HepG2 (cell line): Measurements from ENCODE around the gene OGFOD3. TPM values are rescaled to one million over a fixed set of nuclear protein-coding genes. Genes with fewer than 3 reads are reported as not detected.

Experiments
- KLF9 ChIP-seq: IDR thresholded peaks from 2 replicates; pipeline ENCODE4 v1.6.1; 2016; ENCODE audit warnings: low read depth
- MYC ChIP-seq: sonication (generic); formaldehyde crosslinking; IDR thresholded peaks from 2 replicates; pipeline ENCODE4 v1.9.0; 2021; ENCODE audit warnings: missing genetic modification reagents, borderline replicate concordance
- ONECUT2 ChIP-seq: sonication (generic); formaldehyde crosslinking; IDR thresholded peaks from 2 replicates; pipeline ENCODE4 v1.4.0; 2020; ENCODE audit warnings: missing genetic modification reagents
- PCBP1 ChIP-seq: fragments of 200-400 bp; formaldehyde crosslinking; IDR thresholded peaks from 2 replicates; pipeline ENCODE4 v1.6.1; 2017; ENCODE audit warnings: mild to moderate bottlenecking, low read depth, low read length, borderline replicate concordance
- RBM22 ChIP-seq: fragments of 200-400 bp; formaldehyde crosslinking; optimal IDR thresholded peaks from 2 replicates; pipeline ENCODE3; 2017; ENCODE audit warnings: mild to moderate bottlenecking, low read length, moderate library complexity
- SETDB1 ChIP-seq: sonication (generic); formaldehyde crosslinking; IDR thresholded peaks from 2 replicates; pipeline ENCODE4 v1.5.1; 2020; ENCODE audit warnings: missing genetic modification reagents, mild to moderate bottlenecking, borderline replicate concordance
- SP5 ChIP-seq: IDR thresholded peaks from 2 replicates; pipeline ENCODE4 v1.6.1; 2016; ENCODE audit warnings: low read depth, borderline replicate concordance
- ZFX ChIP-seq: sonication (generic); formaldehyde crosslinking; IDR thresholded peaks from 2 replicates; pipeline ENCODE4 v1.4.0; 2020; ENCODE audit warnings: mild to moderate bottlenecking, low read depth, missing genetic modification reagents, moderate library complexity
- ZFYVE20 ChIP-seq: sonication (generic); formaldehyde crosslinking; IDR thresholded peaks from 2 replicates; pipeline ENCODE4 v1.8.0; 2023; ENCODE audit warnings: low read depth, mild to moderate bottlenecking, moderate library complexity, missing genetic modification reagents, borderline replicate concordance
- ZNF230 ChIP-seq: sonication (generic); formaldehyde crosslinking; IDR thresholded peaks from 2 replicates; pipeline ENCODE4 v1.4.0; 2020; ENCODE audit warnings: mild to moderate bottlenecking, missing genetic modification reagents
- ZNF749 ChIP-seq: sonication (generic); formaldehyde crosslinking; IDR thresholded peaks from 2 replicates; pipeline ENCODE4 v1.8.0; 2022; ENCODE audit warnings: mild to moderate bottlenecking, missing genetic modification reagents, moderate library complexity, borderline replicate concordance
- ZNF891 ChIP-seq: sonication (generic); formaldehyde crosslinking; IDR thresholded peaks from 2 replicates; pipeline ENCODE4 v1.5.0; 2020; ENCODE audit warnings: mild to moderate bottlenecking, missing genetic modification reagents
- polyA plus RNA-seq, 8 experiments: library from polyadenylated mRNA; depleted of rRNA in 3 of 8; stranded (reverse) in 7 of 8; unstranded in 1 of 8; fragments of >200 nt; fragmentation: Illumina TruSeq in 4 of 8; extraction: Trizol in 4 of 8; gene quantifications; 2 replicates each; pipeline versions ENCODE4 v1.2.1 to v1.2.3, GENCODE V29; 2011 to 2016; ENCODE audit warnings: low read depth in 4 of 8, missing spikeins in 1 of 8, mixed read lengths in 1 of 8; ENCODE audit not compliant: insufficient read depth in 1 of 8
- total RNA-seq, 5 experiments: library from RNA; depleted of rRNA; stranded (reverse); fragments of >200 nt; fragmentation: Illumina TruSeq; extraction: Trizol; gene quantifications; 2 replicates each; pipeline ENCODE4 v1.2.3, GENCODE V29; 2016; ENCODE audit warnings: low read depth in 1 of 5
- TF ChIP-seq, protein P1 (sequence below): sonication (generic); formaldehyde crosslinking; IDR thresholded peaks from one replicate; pipeline ENCODE4 v1.5.1; 2020; ENCODE audit warnings: mild to moderate bottlenecking, missing genetic modification reagents; ENCODE audit errors: not compliant biosample characterization
- TF ChIP-seq, protein P2 (sequence below): sonication (generic); formaldehyde crosslinking; IDR thresholded peaks from 2 replicates; pipeline ENCODE4 v1.8.1; 2023; ENCODE audit warnings: mild to moderate bottlenecking, missing genetic modification reagents
- TF ChIP-seq, protein P3 (sequence below): sonication (generic); formaldehyde crosslinking; IDR thresholded peaks from 2 replicates; pipeline ENCODE4 v1.5.0; 2020; ENCODE audit warnings: missing genetic modification reagents
- TF ChIP-seq, protein P4 (sequence below): sonication (generic); formaldehyde crosslinking; IDR thresholded peaks from 2 replicates; pipeline ENCODE4 v1.4.0; 2020; ENCODE audit warnings: mild to moderate bottlenecking, missing genetic modification reagents

OGFOD3 gene
- total and polyA plus RNA-seq, 2 of the 13 experiments (the other 11 are each of a cell fraction or from before 2014, with no cell fraction given), result 40.0 to 42.1 TPM

DNA sequence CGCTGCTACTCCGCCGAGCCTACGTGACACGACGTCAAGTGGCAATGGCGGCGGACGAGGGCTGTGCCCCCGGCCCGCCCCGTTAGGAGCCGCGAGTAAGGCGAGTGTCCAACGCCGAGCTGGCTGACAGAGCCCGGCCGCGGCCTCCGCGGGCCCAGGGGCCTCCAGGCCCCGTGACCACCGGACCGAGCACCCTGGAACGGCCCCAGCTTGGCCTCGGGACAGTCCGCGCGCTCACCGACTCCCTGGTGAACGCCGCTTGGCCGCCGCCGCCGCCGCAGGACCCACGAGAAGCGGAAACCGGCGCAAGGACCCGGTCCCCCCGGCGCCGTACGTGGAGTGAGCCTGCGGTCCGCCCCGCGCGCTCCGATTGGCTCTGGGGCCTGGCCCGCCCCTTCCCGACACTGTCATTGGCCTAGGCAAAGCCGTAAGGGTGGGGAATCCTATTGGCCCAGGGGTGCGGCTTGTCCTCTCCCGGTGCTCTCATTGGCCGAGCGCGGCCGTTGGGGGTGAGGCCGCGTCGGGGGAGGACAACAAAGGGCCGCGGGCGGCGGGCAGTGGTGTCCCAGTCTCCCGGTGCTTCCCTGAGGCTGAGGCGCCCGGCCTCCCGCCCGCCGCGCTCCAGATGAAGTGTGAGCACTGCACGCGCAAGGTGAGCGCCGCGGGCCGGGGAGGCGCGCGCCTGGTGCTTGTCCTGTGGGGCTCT is 39.9 kb upstream of the OGFOD3 start, which contains the start of gene NARF (continued):
- TF ChIP-seq, protein P1, sequence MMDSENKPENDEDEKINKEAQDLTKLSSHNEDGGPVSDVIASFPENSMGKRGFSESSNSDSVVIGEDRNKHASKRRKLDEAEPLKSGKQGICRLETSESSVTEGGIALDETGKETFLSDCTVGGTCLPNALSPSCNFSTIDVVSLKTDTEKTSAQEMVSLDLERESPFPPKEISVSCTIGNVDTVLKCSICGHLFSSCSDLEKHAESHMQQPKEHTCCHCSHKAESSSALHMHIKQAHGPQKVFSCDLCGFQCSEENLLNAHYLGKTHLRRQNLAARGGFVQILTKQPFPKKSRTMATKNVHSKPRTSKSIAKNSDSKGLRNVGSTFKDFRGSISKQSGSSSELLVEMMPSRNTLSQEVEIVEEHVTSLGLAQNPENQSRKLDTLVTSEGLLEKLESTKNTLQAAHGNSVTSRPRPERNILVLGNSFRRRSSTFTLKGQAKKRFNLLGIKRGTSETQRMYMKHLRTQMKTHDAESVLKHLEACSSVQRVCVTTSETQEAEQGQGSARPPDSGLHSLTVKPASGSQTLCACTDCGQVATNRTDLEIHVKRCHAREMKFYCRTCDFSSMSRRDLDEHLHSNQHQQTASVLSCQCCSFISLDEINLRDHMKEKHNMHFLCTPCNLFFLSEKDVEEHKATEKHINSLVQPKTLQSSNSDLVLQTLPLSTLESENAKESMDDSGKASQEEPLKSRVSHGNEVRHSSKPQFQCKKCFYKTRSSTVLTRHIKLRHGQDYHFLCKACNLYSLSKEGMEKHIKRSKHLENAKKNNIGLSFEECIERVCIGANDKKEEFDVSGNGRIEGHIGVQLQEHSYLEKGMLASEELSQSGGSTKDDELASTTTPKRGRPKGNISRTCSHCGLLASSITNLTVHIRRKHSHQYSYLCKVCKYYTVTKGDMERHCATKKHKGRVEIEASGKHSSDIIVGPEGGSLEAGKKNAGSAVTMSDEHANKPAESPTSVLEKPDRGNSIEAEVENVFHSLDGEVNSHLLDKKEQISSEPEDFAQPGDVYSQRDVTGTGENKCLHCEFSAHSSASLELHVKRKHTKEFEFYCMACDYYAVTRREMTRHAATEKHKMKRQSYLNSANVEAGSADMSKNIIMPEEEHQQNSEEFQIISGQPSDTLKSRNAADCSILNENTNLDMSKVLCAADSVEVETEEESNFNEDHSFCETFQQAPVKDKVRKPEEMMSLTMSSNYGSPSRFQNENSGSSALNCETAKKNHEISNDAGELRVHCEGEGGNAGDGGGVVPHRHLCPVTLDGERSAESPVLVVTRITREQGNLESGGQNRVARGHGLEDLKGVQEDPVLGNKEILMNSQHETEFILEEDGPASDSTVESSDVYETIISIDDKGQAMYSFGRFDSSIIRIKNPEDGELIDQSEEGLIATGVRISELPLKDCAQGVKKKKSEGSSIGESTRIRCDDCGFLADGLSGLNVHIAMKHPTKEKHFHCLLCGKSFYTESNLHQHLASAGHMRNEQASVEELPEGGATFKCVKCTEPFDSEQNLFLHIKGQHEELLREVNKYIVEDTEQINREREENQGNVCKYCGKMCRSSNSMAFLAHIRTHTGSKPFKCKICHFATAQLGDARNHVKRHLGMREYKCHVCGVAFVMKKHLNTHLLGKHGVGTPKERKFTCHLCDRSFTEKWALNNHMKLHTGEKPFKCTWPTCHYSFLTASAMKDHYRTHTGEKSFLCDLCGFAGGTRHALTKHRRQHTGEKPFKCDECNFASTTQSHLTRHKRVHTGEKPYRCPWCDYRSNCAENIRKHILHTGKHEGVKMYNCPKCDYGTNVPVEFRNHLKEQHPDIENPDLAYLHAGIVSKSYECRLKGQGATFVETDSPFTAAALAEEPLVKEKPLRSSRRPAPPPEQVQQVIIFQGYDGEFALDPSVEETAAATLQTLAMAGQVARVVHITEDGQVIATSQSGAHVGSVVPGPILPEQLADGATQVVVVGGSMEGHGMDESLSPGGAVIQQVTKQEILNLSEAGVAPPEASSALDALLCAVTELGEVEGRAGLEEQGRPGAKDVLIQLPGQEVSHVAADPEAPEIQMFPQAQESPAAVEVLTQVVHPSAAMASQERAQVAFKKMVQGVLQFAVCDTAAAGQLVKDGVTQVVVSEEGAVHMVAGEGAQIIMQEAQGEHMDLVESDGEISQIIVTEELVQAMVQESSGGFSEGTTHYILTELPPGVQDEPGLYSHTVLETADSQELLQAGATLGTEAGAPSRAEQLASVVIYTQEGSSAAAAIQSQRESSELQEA, result peak; percentile 81
- TF ChIP-seq ZNF891 (CRISPR knock-in tag), result peak; percentile 91; the same call in 1 of the 2 replicates
- TF ChIP-seq, protein P2, sequence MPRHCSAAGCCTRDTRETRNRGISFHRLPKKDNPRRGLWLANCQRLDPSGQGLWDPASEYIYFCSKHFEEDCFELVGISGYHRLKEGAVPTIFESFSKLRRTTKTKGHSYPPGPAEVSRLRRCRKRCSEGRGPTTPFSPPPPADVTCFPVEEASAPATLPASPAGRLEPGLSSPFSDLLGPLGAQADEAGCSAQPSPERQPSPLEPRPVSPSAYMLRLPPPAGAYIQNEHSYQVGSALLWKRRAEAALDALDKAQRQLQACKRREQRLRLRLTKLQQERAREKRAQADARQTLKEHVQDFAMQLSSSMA (CRISPR knock-in tag), result peak; percentile 94
- TF ChIP-seq, protein P3, sequence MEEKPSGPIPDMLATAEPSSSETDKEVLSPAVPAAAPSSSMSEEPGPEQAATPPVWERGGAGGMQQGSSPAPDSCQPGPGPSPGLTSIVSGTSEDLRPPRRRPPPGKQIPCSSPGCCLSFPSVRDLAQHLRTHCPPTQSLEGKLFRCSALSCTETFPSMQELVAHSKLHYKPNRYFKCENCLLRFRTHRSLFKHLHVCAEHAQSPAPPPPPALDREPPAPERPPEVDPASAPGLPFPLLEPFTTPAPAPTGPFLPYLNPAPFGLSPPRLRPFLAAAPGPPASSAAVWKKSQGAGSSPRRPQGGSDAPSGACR (CRISPR knock-in tag), result 0 out of 2 replicates have a peak, but pooled peaks have one; percentile 25
- peak; percentile 92 for TF ChIP-seq ZFX (CRISPR knock-in tag)
- peak; percentile 99 for TF ChIP-seq ZNF230
- TF ChIP-seq, protein P4, sequence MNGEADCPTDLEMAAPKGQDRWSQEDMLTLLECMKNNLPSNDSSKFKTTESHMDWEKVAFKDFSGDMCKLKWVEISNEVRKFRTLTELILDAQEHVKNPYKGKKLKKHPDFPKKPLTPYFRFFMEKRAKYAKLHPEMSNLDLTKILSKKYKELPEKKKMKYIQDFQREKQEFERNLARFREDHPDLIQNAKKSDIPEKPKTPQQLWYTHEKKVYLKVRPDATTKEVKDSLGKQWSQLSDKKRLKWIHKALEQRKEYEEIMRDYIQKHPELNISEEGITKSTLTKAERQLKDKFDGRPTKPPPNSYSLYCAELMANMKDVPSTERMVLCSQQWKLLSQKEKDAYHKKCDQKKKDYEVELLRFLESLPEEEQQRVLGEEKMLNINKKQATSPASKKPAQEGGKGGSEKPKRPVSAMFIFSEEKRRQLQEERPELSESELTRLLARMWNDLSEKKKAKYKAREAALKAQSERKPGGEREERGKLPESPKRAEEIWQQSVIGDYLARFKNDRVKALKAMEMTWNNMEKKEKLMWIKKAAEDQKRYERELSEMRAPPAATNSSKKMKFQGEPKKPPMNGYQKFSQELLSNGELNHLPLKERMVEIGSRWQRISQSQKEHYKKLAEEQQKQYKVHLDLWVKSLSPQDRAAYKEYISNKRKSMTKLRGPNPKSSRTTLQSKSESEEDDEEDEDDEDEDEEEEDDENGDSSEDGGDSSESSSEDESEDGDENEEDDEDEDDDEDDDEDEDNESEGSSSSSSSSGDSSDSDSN (CRISPR knock-in tag), result peak; percentile 84
- peak; percentile 94 for TF ChIP-seq MYC (CRISPR knock-in tag)
- no peak for TF ChIP-seq ONECUT2
- no peak for TF ChIP-seq SETDB1 (CRISPR knock-in tag)
- TF ChIP-seq PCBP1, result 0 out of 2 replicates have a peak, but pooled peaks have one; percentile 78
- TF ChIP-seq RBM22, result peak; percentile 63
- peak; percentile 60; the same call in 1 of the 2 replicates for TF ChIP-seq SP5
- TF ChIP-seq KLF9 (CRISPR knock-in tag), result peak; percentile 61; the same call in 1 of the 2 replicates
- TF ChIP-seq ZNF749 (CRISPR knock-in tag), result peak; percentile 82; the same call in 1 of the 2 replicates
- TF ChIP-seq ZFYVE20 (CRISPR knock-in tag), result no peak
